HEK293T (cell line): ENCODE measurements around the gene NFX1.

Experiments
- FOXA1 ChIP-seq: fragments of 450-650 bp; IDR thresholded peaks from 2 replicates; pipeline ENCODE4 v1.6.1; 2016; ENCODE audit warnings: mild to moderate bottlenecking
- HDGF ChIP-seq: fragments of 450-650 bp; IDR thresholded peaks from 2 replicates; pipeline ENCODE4 v1.6.1; 2017; ENCODE audit warnings: antibody characterized with exemption, borderline replicate concordance

GRCh38 chr9:33404788-33405362 is 114.6 kb downstream of the NFX1 start:
- TF ChIP-seq FOXA1: no peak
- no peak for TF ChIP-seq HDGF
